Tibial artery (tissue), 4 donors: ENCODE measurements around the gene TPK1.
A peak's percentile ranks its signal among the peaks of the same experiment; 100 is the strongest.

ENCODE experiments used
- DNase-seq, 2 donors: peaks; one replicate each; pipeline ENCODE4 v3.0.0-alpha.2; 2019
- H3K27ac ChIP-seq, 2 donors: fragments of 200-600 bp; sonication (generic) in 1 of 2; 1 replicate in 1 of 2; 2 replicates in 1 of 2; pipeline ENCODE4 v1.5.1; 2018 to 2019; ENCODE audit warnings: mild to moderate bottlenecking in 1 of 2
- H3K27me3 ChIP-seq, 2 donors: fragments of 200-600 bp; sonication (generic) in 1 of 2; one replicate each; pipeline versions ENCODE4 v1.5.1 to v1.6.0; 2016 to 2019
- H3K36me3 ChIP-seq, 3 donors: fragments of 200-600 bp; sonication (generic) in 2 of 3; one replicate each; pipeline ENCODE4 v1.5.1; 2016 to 2019; ENCODE audit warnings: mild to moderate bottlenecking in 2 of 3
- H3K4me1 ChIP-seq, 4 donors: fragments of 200-600 bp; sonication (generic) in 2 of 4; 1 replicate in 3 of 4; 2 replicates in 1 of 4; pipeline ENCODE4 v1.5.1; 2016 to 2019
- H3K4me3 ChIP-seq, 2 donors: fragments of 200-600 bp; sonication (generic) in 1 of 2; 1 replicate in 1 of 2; 2 replicates in 1 of 2; pipeline ENCODE4 v1.5.1; 2018 to 2019; ENCODE audit warnings: mild to moderate bottlenecking in 2 of 2
- H3K9me3 ChIP-seq, 3 donors: fragments of 200-600 bp; sonication (generic) in 1 of 3; one replicate each; pipeline ENCODE4 v1.5.1; 2016 to 2019
- intact Hi-C: fragments of 100-400 bp; cut with DNase I; formaldehyde crosslinking; loops from one replicate; pipeline ENCODE4 v1.15.0; 2023; ENCODE audit warnings: low total_unique reads
- TF ChIP-seq, protein P1 (sequence below), 2 experiments: fragments of 200-600 bp in 1 of 2; fragments of 450-650 bp in 1 of 2; IDR thresholded peaks; one replicate each; pipeline ENCODE4 v1.5.1; 2017 to 2019; ENCODE audit warnings: antibody characterized with exemption in 2 of 2, mild to moderate bottlenecking in 1 of 2, moderate library complexity in 1 of 2

Gene TPK1

DNA sequence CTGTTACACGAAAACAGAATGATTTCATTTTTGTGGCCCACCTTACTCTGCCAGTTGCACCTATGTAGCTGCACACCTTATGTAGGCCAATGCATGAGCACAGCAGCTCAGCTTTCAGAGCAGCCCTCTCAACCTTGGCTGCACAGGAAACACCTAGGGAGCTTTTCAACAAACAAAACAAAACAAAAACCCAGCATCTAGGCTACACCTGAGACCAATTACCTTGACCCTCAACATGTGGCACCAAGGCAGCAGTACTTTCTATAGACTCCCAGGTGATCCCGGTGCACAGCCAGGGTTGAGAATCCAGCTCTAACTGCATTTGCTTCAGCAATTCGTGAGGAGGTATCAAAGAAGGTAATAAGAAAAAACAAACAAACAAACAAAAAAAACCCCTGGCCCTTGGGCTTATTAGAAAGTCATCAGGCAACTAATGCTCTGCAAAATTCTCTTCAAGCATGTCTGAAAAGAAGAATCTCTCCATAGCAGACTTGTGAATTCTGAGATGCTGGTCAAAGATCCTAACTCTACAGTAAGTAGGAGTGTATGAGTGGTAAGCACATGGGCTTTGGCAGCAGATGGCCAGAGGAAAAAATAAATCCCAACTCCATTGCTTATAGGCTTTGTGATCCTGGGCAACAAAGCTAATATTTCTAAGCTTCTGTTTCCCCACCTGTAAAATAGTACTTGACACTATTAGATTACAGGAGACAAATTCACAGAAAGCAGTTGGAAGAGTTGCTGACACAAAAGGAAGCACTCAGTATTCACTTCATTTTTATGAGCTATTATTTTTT lies 318.9 kb downstream of the TPK1 start:
- TF ChIP-seq, protein P1, sequence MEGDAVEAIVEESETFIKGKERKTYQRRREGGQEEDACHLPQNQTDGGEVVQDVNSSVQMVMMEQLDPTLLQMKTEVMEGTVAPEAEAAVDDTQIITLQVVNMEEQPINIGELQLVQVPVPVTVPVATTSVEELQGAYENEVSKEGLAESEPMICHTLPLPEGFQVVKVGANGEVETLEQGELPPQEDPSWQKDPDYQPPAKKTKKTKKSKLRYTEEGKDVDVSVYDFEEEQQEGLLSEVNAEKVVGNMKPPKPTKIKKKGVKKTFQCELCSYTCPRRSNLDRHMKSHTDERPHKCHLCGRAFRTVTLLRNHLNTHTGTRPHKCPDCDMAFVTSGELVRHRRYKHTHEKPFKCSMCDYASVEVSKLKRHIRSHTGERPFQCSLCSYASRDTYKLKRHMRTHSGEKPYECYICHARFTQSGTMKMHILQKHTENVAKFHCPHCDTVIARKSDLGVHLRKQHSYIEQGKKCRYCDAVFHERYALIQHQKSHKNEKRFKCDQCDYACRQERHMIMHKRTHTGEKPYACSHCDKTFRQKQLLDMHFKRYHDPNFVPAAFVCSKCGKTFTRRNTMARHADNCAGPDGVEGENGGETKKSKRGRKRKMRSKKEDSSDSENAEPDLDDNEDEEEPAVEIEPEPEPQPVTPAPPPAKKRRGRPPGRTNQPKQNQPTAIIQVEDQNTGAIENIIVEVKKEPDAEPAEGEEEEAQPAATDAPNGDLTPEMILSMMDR (IDR thresholded peaks at IDR 0.05) = no peak
- intact Hi-C loops = no loop called here
- no peak for DNase-seq

DNA sequence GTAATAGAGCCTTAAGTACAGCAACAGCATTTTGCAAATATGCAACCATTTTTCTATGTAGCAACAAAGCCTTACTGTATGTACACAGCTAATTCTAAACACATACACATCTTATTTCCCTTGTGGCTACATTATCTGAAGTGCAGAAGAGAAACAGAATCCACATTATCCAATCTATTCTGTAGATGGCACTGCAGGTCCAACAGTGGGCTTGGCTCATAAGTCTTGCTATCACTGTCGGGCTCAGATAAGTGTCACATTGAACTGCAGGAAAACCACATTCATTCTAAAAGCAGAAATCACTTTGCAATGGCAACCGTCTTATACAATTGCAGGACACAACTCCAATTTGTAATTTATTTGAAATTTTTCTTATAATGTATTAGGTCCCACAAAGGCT lies 322.5 kb downstream of the TPK1 start:
- H3K9me3 ChIP-seq = no peaks in the 10 kb centered on the region
- H3K4me3 ChIP-seq = no peak overlapping the region
- peaks cover 0 to 8% (median 0%) of the 10 kb centered on the region in 4 donors for H3K4me1 ChIP-seq
- TF ChIP-seq, protein P1 (IDR thresholded peaks at IDR 0.05) = peak; percentile 13 to 27
- H3K27ac ChIP-seq = no peak overlapping the region
- no peaks in the 10 kb centered on the region for H3K36me3 ChIP-seq
- H3K27me3 ChIP-seq = no peaks in the 10 kb centered on the region
- intact Hi-C loops = no loop called here
- no peak for DNase-seq

More for the DNA sequence above, 318.9 kb downstream of the TPK1 start:
- Histone ChIP-seq H3K36me3 (no peaks in the 10 kb centered on the region), H3K4me1 (peaks cover 0 to 29% (median 10%) of the 10 kb centered on the region in 4 donors), H3K27me3 (no peaks in the 10 kb centered on the region), H3K9me3 (no peaks in the 10 kb centered on the region), H3K4me3 (no peak overlapping the region), H3K27ac (no peak overlapping the region)

DNA sequence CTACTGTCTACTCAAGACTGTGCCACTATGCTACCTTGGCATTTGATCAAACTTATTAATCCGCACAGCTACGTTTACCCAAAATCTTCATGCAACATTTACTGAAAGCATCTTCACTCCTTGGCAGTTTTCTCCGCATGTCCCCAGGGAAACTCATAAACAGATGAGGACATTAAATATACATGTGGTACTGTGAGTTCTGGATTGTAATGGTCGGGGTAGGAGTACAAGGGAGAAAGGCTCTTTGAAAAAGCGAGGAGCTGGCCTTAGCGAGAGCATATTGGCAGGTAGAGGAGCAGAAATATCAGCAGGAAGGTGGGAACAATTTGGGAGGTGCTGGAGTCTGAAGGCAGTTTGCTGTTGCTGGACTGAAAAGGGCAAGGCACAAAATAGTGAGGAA lies 325.2 kb downstream of the TPK1 start:
- Histone ChIP-seq H3K9me3 (peaks cover 0 to 6% (median 5%) of the 10 kb centered on the region in 3 donors), H3K27me3 (no peaks in the 10 kb centered on the region), H3K27ac (no peak overlapping the region), H3K4me1 (no peaks in the 10 kb centered on the region), H3K4me3 (no peak overlapping the region), H3K36me3 (peaks cover 0 to 1% (median 0%) of the 10 kb centered on the region in 3 donors)
- intact Hi-C loops = no loop called here
- TF ChIP-seq, protein P1 (IDR thresholded peaks at IDR 0.05) = no peak
- DNase-seq = no peak

DNA sequence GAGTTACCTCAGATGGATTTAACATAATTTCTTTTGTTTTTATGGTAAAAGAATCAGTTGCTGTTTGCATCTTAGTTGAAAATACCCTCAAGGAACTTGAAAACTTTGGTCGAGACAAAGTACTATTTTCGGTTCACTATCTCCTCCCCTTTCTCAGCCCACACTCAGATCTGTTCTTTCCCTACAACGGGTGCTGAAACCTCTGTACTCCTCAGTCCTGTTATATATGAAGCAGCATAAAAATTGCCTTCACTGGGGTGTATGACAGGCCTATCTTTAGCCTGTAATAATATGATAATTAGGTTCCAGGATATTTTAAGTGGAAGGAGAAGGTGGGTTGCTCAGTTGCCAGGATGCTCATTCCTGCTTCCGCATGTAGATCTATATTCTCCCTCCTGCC lies 327.2 kb downstream of the TPK1 start:
- Histone ChIP-seq H3K36me3 (peaks cover 0 to 4% (median 0%) of the 10 kb centered on the region in 3 donors), H3K27me3 (no peaks in the 10 kb centered on the region), H3K4me1 (no peaks in the 10 kb centered on the region), H3K27ac (no peak overlapping the region), H3K9me3 (peaks cover 0 to 10% (median 6%) of the 10 kb centered on the region in 3 donors), H3K4me3 (no peak overlapping the region)
- intact Hi-C loops = no loop called here
- no peak for DNase-seq
- TF ChIP-seq, protein P1 (IDR thresholded peaks at IDR 0.05) = no peak

DNA sequence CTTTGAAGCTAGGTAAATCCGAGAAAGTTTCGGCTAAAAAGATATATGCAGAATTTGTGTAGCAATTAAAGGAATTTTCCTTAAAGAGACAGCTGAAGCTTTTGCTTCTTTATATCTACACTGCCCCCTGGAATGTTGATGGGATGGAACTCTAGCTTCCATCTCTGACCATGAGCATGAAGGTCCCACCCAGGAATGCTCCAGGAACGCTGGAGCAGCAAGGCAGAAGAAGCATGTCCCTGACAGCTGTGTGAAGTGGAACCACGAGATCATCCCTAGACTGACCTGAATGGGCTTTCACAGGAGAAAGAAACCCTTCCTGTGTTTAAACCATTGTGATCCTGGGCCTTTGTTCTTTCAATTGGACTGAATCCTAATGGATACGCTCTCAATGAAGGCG lies 332.6 kb downstream of the TPK1 start:
- Histone ChIP-seq H3K4me3 (no peak overlapping the region), H3K36me3 (peaks cover 0 to 4% (median 0%) of the 10 kb centered on the region in 3 donors), H3K9me3 (peaks cover 0 to 10% (median 6%) of the 10 kb centered on the region in 3 donors), H3K27me3 (no peaks in the 10 kb centered on the region), H3K4me1 (no peaks in the 10 kb centered on the region), H3K27ac (no peak overlapping the region)
- DNase-seq = no peak
- intact Hi-C loops = no loop called here
- TF ChIP-seq, protein P1 (IDR thresholded peaks at IDR 0.05) = no peak
